Umbilical cord (tissue), 2 donors: Measurements from ENCODE around the gene MAGED4B. TPM values are rescaled to one million over a fixed set of nuclear protein-coding genes. Genes with fewer than 3 reads are reported as not detected.
"Not testable (repeated sequence)": the region's sequence is repeated elsewhere in the genome, so short reads cannot be mapped to it uniquely, and the experiment has no call there.

Experiments
- DNase-seq: peaks from one replicate; pipeline ENCODE4 v3.0.0-alpha.2; 2015; ENCODE audit warnings: low spot score
- total RNA-seq: library from RNA; depleted of rRNA; stranded (reverse); fragments of >200 nt; gene quantifications from one replicate; pipeline ENCODE4 v1.2.3, GENCODE V29; 2014; ENCODE audit warnings: low replicate concordance; ENCODE audit not compliant: insufficient read depth

Gene MAGED4B, protein sequence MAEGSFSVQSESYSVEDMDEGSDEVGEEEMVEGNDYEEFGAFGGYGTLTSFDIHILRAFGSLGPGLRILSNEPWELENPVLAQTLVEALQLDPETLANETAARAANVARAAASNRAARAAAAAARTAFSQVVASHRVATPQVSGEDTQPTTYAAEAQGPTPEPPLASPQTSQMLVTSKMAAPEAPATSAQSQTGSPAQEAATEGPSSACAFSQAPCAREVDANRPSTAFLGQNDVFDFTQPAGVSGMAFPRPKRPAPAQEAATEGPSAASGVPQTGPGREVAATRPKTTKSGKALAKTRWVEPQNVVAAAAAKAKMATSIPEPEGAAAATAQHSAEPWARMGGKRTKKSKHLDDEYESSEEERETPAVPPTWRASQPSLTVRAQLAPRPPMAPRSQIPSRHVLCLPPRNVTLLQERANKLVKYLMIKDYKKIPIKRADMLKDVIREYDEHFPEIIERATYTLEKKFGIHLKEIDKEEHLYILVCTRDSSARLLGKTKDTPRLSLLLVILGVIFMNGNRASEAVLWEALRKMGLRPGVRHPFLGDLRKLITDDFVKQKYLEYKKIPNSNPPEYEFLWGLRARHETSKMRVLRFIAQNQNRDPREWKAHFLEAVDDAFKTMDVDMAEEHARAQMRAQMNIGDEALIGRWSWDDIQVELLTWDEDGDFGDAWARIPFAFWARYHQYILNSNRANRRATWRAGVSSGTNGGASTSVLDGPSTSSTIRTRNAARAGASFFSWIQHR
- total RNA-seq = 20.5 TPM

DNA sequence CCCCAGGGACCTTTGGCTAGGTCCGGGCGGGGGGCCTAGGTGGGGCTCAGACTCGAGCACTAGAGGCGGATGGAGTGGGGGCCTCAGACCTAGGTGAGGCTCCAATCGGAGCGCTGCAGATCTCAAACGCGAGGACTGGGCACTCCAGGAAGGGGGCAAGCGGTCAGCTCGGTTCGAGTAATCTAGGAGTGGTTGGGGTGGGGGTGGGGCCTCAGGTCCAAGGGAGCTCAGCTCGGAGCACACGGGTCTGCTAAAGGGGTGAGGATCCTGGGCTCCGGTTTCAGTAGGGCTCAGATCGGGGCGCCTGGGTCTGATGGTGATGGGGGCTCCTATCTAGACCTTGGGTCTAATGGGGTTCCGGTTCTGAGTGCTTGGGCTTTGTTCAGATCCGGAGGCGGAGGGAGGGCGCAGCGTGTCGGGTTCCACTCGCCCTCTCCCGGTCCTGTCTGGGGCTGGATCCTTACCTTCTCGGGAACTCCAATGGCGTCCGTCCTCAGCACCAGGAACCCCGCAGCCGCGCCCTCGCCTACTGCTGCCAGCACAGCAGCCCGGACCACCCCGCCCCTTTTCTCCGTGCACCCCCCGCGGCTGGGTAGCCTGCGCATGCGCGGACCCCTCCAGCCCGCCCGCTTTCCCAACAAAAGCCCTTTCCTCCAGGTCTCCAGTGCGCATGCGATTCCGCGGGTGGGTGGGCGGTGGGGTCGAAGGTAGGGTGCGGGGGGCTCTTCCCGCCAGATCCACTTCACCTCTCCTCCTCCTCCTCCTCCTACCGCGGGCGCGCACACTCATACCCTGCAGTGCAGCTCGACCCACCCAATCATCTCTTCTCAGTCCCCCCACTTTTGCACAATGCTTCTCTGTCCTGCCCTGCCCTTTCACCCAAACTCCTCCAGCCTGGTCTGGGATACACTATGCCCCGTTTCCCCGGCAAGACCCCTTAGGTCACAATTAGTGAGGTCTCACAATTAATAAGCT lies at the start of gene MAGED4B:
Gene MAGED4B, minus strand, starts transcription at position 518 of the 975 bp plus-strand sequence. CDS start 1,011 bp downstream, outside the sequence.
- not testable (repeated sequence) for DNase-seq

DNA sequence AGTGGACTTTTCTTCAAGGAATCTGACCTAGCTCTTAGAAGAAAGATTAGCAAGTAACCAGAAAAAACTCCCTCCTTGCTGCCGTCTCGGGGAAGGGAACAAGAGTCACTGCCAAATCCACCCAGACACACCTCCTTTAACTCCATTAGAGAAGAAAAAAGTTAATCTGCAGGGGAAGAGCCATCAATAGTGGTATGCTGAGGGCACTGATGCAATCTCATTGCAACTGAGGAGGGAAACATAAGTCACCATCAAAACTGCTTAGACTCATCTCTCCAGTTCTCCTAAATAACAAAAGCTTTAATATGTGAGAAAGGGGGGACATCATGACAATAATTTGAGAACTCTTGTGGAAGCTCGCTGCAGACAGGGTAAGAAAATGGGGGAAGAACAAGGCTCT lies 49.3 kb upstream of the MAGED4B start:
- no peak for DNase-seq

DNA sequence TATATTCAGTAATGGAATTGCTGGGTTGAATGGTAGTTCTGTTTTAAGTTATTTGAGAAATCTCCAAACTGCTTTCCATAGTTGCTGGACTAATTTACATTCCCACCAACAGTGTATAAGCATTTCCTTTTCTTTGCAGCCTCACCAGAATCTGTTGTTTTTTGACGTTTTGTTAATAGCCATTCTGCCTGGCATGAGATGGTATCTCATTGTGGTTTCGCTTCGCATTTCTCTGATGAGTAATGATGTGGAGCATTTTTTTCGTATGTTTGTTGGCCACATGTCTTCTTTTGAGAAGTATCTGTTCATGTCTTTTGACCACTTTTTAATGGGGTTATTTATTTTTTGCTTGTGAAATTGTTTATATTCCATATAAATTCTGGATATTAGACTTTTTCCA lies 13.6 kb upstream of the MAGED4B start:
- DNase-seq = no peak

DNA sequence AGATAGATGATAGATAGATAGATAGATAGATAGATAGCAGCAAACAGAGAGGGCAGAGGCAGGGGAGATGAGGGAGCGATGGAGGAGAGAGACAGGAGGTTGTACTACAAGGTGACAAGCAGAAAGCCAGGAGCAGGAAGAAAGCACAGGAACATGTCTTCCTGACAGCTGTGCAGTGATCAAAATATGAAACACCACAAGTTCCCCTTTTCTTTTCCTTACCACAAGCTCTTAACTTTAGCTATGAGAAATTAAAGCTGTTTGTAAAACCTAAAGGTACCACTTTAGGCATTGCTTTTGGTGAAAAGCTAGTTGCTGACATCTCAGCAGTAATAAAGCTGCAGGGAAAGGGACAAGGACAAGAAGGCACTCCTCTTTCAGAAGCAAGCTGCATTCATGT lies 9.1 kb upstream of the MAGED4B start:
- no peak for DNase-seq

DNA sequence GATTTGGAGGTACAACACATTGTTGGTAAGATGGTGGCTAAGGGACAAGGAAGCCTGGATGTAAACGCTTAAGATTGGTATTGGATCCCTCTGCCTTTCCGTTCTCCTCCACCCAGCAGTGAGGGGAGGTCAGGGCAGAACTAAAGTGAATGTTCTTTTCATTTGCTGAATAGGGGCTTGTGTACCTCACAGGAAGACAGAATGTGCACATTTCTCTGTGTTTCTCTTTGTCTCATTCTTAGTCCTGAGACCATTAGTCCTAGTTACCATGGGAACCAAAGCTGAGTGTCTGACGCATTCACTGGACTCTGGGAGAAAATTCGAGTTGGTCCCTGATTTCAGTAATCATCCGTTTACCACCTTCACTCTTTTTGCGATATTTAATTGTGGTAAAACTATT lies 26.7 kb downstream of the MAGED4B start:
- not testable (repeated sequence) for DNase-seq

DNA sequence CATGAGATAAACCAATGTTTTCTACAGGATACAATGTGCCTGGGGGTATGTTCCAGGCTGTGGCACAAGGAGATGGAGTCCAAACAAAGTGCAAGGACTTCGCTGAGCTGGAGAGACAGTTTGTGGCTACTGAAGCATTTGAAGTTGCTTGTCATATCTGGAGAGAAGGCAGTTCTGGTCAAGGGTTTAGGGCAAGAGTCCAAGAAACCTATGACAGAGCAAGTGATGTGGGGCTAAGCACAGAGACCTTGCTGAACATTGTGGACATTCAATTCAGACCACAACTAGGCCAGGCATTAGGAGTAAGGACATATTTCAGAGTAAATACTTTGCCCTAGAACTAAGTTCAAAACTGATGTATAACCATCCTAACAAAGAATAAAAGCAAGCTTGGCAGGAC lies 34.8 kb downstream of the MAGED4B start:
- DNase-seq = no peak

DNA sequence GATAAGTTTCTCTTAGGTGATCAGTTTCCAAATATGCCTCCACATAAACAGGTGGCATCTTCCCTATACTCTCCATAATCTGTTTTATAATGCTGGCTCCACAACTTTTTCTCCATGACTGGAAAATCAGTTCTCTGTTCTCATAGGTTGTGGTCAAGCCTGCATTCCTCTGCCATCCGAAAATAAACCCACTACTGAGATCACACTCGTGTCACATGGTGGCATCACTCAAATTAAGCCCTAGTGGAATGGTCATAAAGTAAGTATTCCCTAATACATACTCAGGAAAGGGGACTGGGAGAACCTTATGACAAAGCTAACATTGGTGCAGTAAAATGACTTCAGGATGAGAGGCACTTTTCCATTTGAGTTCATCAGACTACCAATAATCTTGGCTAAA lies 37.6 kb downstream of the MAGED4B start:
- DNase-seq = no peak

DNA sequence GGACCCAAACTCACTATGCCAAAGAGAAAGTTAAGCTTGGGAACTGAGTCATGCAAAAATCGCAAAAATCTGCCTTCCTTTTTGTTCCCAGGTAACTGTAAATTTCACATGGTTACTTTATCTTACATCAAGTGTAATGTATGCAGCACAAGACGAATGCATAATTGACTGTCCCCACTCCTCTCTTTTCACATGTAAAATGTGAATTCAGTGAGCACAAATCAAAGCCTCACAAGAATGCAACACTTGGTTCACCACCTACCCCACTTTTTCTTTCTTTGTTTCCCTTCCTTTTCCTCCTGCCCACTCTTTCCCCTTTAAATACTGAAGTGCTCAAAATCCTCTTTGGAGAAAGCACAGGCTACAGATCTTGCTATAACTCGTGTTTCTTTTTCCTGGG lies 53.2 kb downstream of the MAGED4B start:
- DNase-seq = no peak

Other genes with a start within 250 kb of the MAGED4B start
- gene MAGED1, start 175.6 kb downstream of the MAGED4B start, total RNA-seq = 121 TPM
- 33.9 TPM for gene MAGED4, start 115.7 kb upstream of the MAGED4B start, total RNA-seq